Activated CD8-positive, alpha-beta memory T cell treated with anti-CD3 and anti-CD28 coated beads for 24 hours (primary cell): ENCODE data around the gene OCSTAMP.

ENCODE experiments used
- DNase-seq: peaks from one replicate; pipeline ENCODE4 v3.0.0-alpha.2; 2020

The OCSTAMP gene

GRCh38 chr20:46551522-46552381 lies 1.3 kb upstream of the OCSTAMP start:
- DNase-seq, result no peak

- DNase-seq, result no peak
Observed at GRCh38 chr20:46549188-46549972, 1.1 kb downstream of the OCSTAMP start.

- DNase-seq, result no peak
Observed at GRCh38 chr20:46548688-46549087, 1.8 kb downstream of the OCSTAMP start.

DNA sequence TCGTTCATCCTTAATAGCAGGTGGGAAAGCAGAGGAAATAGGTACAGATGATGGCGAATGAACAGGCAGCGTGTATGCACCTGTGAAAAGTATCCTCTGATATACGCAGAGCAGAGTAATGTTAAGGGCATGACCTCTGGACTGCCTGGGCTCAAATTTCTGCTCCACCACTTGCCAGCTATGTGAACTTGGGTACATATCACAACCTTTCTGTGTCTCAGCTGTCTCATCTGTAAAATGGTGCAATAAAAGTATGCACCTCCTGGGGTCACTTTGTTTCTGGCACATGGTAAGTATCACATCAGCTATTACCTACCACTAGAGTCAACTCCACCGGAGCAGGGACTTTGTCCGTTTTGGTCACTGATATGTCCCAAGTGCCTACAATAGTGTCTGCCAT lies 2.5 kb downstream of the OCSTAMP start:
- DNase-seq, result no peak

DNA sequence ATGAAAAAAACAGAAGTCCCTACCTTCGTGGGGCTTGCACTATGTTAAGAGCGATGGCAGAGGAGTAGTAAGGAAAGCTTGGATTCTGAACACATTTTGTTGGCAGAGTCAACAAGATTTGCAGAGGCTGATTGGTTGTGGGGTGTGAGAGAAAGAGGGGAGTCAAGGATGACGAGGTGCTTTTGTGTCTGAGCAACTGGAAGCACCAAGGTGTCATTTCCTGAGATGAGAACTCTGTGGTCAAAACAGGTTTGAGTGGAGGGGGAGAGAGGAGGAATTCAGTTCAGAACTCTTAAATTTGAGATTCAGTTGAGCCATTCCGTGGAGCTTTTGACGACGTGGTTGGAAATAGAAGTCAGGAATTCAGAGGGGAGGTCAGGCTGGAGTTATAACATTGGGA lies 3.5 kb downstream of the OCSTAMP start:
- no peak for DNase-seq

GRCh38 chr20:46546298-46546697 lies 4.2 kb downstream of the OCSTAMP start:
- no peak for DNase-seq

DNA sequence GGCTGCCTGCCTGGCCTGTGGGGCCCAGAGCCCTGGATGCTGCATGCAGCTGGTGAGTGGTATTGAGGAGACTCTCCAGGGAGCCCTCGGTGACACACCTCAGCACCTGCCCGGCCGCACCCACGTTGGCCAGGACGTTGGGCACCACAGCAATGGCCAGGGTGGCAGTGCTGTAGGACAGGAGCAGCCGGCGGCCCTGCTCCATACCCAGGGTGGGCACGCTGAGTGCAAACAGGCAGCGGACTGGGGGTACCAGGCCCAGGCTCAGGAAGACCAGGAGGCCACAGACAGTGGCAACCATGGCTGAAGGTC lies 4.7 kb downstream of the OCSTAMP start:
- no peak for DNase-seq

- DNase-seq, result peak; percentile 71
Observed at GRCh38 chr20:46545077-46545826, 5.2 kb downstream of the OCSTAMP start.

- DNase-seq, result no peak
Observed at GRCh38 chr20:46544576-46544975, 5.9 kb downstream of the OCSTAMP start.

DNA sequence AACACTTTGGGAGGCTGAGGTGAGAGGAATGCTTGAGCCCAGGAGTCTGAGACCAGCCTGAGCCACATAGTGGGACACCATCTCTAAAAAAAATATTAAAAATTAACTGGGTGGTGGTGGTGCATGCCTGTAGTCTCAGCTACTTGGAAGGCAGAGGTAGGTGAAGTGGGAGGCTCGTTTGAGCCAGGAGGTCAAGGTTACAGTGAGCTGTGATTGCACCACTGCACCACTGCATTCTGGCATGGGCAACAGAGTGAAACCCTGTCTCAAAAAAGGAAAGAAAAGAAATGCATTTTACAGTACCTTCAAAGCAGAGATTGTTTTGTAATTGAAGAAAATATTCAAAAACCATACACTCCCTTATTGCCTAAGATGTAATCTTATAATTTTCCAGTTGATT lies 6.5 kb downstream of the OCSTAMP start:
- DNase-seq, result no peak

DNA sequence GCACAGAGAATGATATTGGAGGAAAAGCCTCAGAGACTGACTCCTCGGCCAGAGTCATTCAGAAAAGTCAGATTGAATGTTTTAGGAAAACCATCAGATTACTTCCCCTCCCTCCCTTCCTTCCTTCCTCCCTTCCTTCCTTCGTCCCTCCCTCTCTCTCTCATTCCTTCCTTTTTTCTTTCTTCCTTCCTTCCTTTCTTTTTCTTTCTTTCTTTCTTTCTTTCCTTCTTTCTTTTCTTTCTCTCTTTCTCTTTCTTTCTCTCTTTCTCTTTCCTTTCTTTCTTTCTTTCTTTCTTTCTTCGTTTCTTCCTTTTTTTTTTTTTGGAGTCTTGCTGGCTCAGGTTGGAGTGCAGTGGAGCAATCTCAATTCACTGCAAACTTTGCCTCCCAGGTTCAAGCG lies 7.4 kb downstream of the OCSTAMP start:
- DNase-seq, result no peak

DNA sequence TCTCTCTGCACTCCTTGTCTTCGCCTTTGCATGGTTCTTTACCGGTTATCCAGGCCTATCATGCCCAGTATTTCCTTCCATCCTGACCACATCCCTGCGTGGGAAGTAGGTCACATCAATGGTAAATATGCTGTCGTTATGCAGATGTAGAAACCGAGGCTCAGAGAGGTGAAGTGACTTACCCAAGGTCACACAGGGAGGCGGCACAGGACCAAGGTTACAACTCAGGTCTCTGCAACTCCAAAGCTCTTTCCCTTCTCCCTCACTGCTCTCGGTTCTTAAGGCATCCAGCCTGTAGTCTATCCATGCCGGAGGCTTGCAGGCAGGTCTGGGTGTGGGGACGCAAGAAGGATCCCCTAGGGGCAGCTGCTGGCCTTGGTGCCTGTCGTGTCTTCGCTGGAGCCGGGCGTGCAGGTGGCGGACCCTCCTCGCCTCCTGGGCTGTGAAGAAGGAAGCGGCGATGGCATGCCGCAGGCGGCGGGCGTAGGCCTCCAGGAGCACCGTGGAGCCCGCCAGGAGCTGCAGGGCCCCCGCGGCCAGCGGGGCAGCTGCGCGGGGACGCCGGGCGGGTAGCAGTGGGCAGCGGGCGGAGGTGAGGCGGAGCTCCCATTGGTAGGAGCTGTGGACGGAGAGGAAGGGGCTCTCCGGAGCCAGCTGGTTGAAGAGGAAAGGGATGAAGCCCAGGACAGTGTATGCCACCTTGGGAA lies 9.1 kb downstream of the OCSTAMP start:
- no peak for DNase-seq

GRCh38 chr20:46539113-46539512 lies 11.3 kb downstream of the OCSTAMP start:
- no peak for DNase-seq

DNA sequence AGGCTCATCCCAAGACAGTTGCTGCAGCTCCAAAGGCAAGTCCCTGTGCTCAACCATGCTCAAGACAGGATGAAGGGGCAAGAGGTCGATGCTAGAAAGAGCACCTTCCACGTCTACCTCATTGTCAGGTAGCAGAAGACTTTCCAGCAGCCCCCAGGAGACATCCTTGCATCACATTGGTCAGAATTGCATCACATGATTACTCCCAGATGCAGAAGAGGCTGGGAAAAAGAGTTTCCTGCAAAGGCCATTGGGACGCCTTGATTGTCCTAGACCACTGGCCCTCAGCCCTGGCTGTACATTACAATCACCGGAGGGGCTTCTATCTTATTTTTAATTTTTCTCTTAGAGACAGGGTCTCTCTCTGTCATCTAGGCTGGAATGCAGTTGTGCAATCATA lies 19.8 kb downstream of the OCSTAMP start:
- DNase-seq, result no peak

DNA sequence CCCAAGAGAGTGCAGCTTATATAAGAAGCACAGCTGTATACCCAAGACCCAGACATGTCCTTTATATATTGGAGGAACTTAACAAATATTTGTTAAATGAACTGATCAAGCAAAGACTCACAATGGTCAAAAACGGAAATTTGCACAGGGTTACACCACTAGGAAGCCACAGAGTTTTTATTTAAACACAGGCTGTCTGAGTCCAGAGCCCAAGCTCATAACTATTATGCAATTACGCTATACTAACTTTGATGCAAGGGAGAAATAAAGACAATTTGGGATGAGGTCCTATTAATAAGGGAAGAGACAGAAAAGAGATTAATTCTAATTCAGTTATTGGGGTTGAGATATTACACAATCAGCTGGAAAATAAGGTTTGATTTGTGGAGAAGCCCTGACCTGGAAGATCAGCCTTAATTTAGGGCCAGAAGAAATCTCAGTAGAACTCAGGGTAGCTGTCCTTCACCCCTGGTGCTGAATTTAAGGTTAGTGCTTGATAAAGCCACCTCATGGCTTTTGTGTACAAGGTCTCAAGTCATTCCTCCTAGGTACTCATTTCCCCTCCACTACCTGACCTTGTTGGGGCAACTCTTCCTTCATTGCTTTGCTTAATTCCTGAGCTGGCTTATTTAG lies 26.6 kb downstream of the OCSTAMP start:
- DNase-seq, result no peak

DNA sequence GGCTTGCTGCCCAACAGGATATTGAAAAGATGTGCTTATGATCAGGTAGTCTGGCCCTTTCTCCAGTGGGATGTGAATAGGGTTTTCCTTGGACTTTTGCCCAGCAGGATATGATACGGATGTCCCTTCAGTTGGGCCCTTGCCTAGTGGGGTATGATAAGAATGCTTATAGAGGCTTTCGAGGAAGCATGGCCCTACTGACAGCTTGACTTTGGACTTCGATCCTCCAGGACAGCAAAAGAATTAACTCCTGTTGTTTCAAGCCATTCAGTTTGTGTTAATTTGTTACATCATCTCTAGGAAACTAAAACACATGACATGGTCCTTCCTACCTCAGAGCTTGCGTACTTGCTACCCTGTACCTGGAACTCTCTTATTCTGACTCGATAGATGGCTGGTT lies 27.3 kb downstream of the OCSTAMP start:
- no peak for DNase-seq

DNA sequence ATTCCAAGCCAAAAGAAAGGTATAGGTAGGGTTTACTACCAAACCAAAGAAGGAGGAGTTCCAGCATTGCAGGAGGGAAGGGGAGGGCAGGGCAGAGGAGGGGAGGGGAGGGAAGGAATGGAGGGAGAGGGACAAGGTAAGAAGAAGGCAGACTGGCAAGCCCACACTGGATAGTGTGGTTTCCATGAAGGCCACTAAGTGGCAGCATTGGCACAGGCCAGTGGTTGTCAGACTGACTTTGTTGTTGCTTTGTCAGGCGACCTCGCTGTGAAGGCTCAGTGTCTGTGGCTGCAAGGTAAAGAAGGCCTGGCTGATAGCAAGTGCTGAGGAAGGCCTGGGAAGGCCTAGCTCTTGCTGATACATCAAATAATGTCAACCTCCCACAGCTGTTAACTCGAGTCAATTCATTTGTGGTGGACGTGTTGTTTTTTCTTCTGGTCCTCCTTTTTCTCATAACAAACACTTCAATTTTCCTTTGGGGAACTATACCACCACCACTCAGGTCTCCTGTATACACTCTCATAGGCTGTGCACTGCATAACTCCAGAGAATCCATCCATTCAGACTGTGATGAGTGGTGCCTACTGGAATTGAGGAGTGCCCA lies 29.4 kb downstream of the OCSTAMP start:
- peak; percentile 75 for DNase-seq

GRCh38 chr20:46520540-46520939 lies 29.9 kb downstream of the OCSTAMP start:
- no peak for DNase-seq

DNA sequence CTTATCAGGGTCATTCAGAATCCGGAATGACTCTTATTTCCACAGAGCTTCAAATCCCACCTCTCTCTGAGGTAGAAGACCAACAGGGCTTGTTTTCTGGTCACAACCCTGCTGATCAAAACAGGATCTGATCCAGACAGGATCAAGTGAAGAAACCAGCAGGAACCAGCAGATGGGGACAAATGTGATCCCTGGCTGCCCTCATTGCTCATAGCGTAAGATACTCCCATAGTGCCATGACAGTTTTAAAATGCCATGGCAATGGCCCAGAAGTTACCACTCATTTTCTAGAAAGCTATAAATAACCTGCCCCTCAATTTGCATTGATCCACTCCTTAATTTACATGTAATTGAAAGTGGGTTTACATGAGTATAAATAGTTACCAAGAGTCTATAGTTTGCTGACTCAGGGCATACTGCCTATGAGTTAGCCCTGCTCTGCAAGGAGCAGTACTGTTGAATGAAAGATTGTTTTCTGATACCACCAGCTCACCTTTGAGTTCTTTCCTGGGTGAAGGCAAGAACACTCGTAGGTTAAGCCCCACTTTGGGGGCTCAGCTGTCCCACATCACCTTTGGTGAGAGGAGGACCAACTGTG lies 30.9 kb downstream of the OCSTAMP start:
- no peak for DNase-seq

DNA sequence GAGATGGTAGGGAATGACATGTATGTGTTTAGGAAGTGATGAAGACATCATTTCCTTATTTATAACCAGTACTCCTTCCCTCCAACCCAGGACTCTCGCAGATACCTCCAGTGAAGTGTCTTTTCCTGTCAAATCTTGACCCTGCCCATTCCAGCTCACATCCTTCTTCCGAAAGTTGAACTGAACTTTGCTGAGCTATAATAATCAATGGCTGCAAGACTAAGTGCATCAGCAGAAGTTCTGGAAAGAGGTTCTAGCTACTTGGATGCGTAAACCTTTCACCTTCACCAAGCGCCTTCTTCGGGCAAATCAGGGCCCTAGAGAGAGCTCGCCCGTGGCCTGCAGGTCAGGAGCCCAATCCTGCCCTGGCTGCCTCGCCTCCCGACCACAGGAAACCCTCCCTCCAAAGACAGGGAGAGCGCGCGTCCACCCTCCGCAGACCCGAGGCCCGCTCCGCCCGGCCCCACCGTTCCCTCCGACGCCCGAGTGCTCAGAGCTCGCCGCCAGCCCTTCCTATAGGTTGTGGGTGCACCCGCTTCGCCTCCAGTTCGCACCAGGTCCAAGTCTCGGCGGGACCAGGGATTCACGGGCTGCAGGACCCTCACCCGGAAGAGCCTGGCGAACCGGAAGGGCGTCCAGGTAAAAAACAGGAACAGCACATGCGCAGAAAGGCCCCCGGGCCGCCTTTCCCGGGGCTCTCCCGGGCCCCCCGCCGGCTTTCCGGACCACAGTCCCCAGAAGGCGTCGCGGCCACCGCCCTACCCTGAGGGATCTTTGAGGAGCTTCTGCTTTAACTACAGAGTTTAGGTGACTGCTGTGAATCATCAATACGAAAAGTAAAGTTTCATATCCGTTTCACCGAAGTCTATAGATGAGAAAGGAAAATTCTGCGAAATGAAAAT lies 37.3 kb downstream of the OCSTAMP start, which contains the start of gene ZNF334:
TSS of gene ZNF334 (minus strand) at position 617 of the 902 bp plus-strand sequence. CDS start 1,457 bp downstream, outside the sequence.
- peak; percentile 75 for DNase-seq
